Measurements from ENCODE around the gene COL4A1. TPM values are rescaled to one million over a fixed set of nuclear protein-coding genes. Genes with fewer than 3 reads are reported as not detected.

The COL4A1 gene
- total RNA-seq, 3 donors from 2014 or later, result 19.0 to 308 (median 61.9) TPM

DNA sequence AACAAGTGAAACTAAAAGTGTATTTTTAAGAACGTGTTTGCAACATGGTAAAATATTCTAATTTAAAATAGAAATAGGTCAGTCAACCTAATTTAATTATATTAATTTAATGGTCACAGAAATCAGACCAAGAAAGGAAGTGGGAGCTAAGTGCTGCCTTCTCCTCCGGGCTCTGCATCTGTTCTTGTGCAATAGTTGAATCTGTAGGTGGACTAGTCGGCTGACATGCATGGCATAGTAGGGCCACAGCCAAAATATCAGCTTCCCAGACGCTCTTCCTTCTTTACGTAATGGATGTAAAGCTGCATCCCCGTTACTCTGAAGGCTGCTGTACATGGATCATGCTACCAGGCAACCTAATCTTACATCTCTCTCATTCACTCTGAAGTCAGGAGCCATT lies 47.3 kb downstream of the COL4A1 start:
- no peaks in the 10 kb centered on the region for H3K36me3 ChIP-seq (ENCODE audit: low read depth)
- intact Hi-C loops (cut with DNase I, micrococcal nuclease), result no loop called here
- H3K4me3 ChIP-seq, result no peak overlapping the region
- TF ChIP-seq, protein P1, sequence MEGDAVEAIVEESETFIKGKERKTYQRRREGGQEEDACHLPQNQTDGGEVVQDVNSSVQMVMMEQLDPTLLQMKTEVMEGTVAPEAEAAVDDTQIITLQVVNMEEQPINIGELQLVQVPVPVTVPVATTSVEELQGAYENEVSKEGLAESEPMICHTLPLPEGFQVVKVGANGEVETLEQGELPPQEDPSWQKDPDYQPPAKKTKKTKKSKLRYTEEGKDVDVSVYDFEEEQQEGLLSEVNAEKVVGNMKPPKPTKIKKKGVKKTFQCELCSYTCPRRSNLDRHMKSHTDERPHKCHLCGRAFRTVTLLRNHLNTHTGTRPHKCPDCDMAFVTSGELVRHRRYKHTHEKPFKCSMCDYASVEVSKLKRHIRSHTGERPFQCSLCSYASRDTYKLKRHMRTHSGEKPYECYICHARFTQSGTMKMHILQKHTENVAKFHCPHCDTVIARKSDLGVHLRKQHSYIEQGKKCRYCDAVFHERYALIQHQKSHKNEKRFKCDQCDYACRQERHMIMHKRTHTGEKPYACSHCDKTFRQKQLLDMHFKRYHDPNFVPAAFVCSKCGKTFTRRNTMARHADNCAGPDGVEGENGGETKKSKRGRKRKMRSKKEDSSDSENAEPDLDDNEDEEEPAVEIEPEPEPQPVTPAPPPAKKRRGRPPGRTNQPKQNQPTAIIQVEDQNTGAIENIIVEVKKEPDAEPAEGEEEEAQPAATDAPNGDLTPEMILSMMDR (IDR thresholded peaks at IDR 0.05), result no peak
- peaks cover 8% of the 10 kb centered on the region for H3K4me1 ChIP-seq (ENCODE audit: low read depth)
- DNase-seq (no peak), ATAC-seq (no peak)
- H3K9me3 ChIP-seq, result no peaks in the 10 kb centered on the region

DNA sequence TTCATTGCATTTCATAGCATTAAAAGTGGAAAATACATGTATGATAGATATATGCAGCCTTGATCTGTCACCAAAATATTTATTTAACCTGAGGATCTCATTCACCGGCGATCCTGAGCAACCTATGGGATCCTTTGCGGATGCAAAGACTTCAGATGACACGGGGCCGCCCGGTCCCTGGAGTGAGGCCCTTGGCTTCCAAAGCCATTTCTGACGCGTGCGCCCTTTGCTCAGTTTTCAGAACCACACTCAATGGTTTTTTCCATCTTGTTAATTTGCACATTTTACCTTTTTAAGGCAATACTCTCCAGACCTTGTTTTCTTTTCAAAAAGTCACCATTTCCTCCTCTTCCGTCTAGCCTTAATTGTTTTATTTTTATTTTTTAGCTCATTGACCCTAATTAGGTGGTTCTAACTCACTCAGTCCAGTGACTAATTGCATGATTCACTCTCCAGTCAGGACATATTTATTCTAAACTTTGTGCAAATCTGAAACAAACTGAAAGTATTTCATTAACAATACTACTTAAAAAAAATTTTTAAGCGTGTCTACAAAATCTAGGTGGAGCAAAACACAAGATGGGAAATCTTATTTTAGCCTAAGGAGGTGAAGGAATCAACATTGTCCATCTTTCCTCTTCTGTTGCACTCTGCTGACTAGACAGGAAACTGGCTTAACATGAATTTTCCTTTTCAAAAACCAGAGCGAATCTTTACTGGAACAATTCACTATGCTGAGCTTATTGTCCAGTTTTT lies 47.9 kb downstream of the COL4A1 start:
- H3K36me3 ChIP-seq (ENCODE audit: low read depth), result no peaks in the 10 kb centered on the region
- ATAC-seq (no peak), DNase-seq (no peak)
- no peaks in the 10 kb centered on the region for H3K9me3 ChIP-seq
- intact Hi-C loops (cut with DNase I, micrococcal nuclease), result no loop called here
- H3K4me3 ChIP-seq, result no peak overlapping the region
- peaks cover 6% of the 10 kb centered on the region for H3K4me1 ChIP-seq (ENCODE audit: low read depth)
- TF ChIP-seq, protein P1 (IDR thresholded peaks at IDR 0.05), result no peak

DNA sequence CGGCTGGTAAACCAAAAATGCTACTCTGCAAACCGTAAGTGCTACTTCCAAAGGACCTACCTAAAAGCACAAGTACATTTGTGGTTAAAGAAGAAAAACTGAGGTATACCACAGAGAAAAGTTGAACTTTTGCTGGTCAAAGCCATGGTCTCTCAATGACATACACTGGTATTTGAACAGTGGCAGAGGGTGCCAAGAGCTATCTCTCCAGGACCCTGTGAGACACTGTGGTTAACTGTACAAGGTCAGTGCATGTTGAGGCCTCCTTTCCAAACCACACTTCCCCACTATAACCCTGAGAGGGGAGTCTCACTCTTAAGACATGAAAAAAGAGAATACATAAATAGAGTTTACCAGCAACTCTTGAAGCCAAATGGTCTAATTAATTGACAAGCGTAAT lies 49.5 kb downstream of the COL4A1 start:
- DNase-seq (no peak), ATAC-seq (no peak)
- TF ChIP-seq, protein P1 (IDR thresholded peaks at IDR 0.05), result no peak
- Histone ChIP-seq H3K4me1 (ENCODE audit: low read depth) (no peaks in the 10 kb centered on the region), H3K4me3 (no peak overlapping the region), H3K36me3 (ENCODE audit: low read depth) (no peaks in the 10 kb centered on the region), H3K9me3 (no peaks in the 10 kb centered on the region)
- intact Hi-C loops (cut with DNase I, micrococcal nuclease), result no loop called here

DNA sequence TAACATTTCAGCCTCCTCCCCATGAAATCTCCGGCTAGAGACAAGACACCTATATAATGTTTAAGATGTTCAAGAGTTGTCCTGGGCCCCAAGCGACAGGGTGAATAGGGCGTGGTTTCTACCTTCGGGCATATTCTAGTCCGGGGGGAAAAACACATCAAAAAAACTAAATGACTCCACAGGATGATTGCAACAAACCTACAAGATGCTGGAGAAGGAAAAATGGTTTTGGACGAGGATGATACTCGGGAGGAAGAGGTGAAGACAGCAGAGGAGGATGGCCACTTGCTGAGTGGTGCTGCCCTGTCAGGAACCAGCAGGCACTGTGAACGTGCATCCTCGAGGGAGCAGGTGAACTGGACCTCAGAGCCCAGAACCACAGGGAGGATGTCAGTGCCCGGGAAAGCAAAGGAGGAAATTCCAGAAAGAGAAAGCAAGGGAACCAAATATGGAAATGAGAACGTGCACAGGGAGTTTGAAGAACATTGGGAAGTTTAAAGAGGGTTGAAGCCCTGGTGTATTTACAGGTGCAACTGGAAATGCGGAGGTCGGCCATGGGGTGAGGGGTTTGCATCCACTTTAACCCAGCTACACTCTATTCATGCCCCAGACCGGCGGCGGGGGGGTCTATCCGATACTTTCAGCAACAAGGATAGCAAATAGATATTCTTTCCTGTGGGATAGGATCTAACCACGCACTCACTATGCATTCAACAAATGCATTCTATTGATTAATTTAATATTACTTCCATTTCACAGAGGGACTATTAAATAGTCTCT lies 50.6 kb downstream of the COL4A1 start:
- DNase-seq (no peak), ATAC-seq (no peak)
- TF ChIP-seq, protein P1 (IDR thresholded peaks at IDR 0.05), result no peak
- intact Hi-C loops (cut with DNase I, micrococcal nuclease), result no loop called here
- H3K36me3 ChIP-seq (ENCODE audit: low read depth), result no peaks in the 10 kb centered on the region
- H3K9me3 ChIP-seq, result no peaks in the 10 kb centered on the region
- H3K4me1 ChIP-seq (ENCODE audit: low read depth), result no peaks in the 10 kb centered on the region
- H3K4me3 ChIP-seq, result no peak overlapping the region

DNA sequence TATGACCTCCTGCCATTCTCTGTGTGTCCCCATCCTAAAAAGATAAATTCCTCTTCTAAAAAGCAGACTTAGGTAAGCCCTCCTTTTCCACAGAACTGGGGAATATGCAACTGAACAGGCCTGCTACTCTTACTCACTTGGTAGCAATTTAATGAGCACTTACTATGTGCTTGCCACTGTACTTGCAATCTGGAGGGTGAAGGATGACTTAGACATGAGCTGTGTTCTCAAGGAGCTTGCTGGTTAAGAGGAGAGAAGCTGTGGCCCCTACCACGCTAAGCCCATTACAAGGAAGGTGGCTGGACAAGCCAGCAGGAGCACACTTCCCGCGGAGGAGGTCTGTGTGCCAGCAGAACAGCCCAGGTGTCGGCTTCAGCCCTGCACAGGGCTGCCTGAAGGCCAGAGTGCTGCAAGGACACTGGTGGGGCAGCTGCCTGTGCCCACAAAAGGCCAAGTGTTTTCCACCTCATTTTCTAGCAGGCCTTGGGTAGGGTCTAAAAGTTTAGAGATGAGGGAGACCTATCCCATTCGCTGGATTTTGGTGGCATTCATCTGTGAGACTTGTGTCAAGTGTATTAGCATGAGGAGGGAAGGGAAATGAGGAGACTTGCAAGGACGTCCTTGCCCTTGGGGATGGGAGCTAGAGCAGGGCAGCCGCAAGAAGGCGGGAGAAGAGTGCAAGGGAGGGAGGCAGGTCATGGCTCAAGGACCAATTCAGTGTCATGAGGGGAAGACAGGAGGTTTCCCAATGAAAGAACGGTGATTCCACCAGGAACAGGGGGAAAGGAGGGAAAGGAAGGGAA lies 52.0 kb downstream of the COL4A1 start:
- TF ChIP-seq, protein P1 (IDR thresholded peaks at IDR 0.05), result no peak
- Histone ChIP-seq H3K4me1 (ENCODE audit: low read depth) (no peaks in the 10 kb centered on the region), H3K36me3 (ENCODE audit: low read depth) (no peaks in the 10 kb centered on the region), H3K9me3 (no peaks in the 10 kb centered on the region), H3K4me3 (no peak overlapping the region)
- DNase-seq (no peak), ATAC-seq (no peak)
- intact Hi-C loops (cut with DNase I, micrococcal nuclease), result no loop called here

Data from mucosa of descending colon (tissue), 3 donors.